DMS53 (cell line): ENCODE results near the gene DDRGK1.

Experiments used
- DNase-seq: peaks from one replicate; lab custom pipeline; 2025; lab: John Stamatoyannopoulos, UW

The DDRGK1 gene

DNA sequence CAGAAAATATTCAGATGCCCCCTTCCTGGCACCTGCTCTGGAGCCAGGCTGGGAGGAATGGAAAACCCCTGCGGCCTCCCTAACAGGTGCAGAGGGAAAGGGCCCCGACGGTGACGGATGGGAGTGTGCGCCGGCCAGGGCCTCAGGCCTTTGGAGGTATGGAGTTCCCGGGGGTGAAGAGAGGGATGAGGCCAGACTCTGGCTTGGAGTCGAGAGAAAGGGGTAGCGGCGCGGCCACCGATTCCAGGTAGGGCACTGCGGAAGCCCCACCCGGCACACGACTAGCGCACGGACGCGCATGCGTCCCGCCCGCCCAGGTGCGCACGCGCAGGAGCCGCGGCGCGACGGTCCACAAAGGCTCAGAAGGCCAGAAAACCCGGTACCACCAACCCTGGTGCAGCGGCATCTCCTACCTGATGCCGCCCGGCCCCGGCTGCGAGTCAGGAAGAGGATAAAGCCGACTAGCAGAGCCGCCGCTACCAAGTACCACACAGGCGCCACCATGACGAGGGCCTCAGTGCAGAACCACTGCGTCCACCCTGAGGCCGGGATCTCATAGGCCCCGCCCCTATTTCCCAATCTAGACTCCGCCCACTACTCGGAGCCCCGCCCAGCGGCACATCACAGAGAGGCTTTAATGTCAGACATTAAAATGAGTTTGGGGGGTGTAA, at the start of gene DDRGK1:
Gene DDRGK1, minus strand, starts transcription at position 559 of the 671 bp plus-strand sequence. Its CDS starts 55 bp downstream, at position 504.
- DNase-seq = peak; percentile 95

DNA sequence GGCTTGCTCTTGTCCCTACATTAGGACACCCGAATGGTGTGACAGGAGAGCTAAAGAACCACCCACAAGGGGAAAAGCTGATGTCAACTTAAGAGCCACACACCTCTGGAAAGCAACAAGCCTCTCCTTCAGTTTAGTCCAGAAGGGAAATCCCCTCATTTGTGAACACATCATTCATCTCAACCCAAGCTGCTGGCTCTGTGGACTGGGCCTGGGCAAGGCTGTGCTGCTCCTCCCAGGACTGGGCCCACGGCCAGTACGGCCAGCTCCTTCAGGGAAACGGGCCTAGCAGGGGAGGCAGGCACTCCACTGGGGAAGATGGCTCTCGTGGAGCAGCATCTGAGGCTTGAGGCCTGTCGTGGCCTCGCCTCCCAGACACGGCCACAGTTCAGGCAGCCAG, 47.3 kb upstream of the DDRGK1 start:
- no peak for DNase-seq

DNA sequence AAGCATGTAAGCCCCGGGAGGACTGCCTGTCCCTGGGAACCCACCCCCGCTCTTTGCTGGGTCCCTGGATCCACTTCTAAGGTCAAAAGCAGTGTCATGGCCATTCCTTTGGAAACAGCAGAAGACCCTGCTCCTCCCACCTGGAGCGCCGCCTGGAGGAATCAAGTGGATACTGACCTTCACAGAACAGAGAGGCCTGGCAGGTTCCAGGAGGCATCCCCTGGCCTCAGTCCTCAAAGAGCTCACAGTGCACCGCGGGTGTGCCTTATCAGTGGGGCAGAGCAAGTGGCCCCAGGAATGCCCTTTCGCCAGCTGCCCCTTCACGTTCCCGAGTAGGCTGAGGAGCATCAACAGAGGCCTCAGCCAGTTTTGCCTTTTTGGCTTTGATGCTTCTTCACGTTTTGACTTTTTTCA, 45.6 kb upstream of the DDRGK1 start:
- DNase-seq = peak; percentile 86

DNA sequence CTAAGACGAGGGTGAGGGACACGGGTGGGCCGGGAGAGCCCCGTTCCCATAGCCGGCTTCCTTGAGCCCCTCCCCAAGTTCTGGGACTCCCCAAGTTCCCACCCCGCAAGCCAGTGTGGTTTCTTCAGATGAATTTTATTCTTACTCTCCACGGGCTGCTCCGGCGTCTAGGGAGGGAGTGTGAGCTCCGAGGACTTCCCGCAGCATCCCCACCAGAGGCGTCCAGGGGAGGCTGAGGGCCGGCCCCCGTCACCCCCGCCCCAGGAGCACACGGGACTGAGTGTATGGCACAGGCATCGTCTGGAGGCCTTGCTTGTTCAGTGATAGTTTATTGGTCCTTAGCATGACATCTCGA, 44.5 kb upstream of the DDRGK1 start:
- DNase-seq = peak; percentile 52

DNA sequence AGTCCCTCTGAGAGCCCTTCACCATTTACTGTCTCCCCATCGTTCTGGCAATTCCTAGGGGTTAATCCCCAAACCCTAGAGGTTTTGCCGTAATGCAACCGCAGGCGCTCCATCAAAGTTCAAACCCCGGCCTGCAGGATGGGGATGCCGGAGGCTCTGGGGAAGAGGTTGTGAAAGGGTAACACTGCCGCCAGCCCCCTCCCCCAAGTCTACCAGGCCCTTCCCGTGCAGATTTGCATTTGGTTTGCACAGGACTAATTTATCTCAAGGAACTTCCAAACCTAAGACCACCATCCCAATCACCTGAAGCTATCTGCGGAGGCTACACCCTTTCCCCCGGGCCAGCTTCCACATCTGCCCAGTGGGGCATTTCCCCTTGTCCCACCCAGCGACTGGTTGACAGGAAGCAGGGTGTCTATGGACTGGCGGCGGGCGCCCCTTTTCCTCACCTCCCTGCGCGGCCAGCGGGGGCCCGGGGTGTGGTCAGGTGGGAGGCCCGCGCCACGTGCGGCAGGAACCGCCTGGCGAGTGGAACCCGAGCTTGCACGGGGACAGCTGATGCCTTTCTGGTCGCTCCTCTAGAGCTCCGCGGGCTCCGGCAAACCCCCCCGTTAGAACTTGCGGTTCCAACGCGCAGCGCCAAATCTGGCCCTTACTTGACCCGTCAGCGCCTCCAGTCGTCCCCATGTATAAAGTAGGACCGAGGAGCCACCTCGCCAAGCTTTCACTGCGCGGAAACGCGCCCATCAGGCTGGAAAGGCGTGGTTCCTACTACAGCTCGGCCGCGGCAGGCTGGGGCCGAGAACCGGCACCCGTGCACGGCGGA, 43.9 kb upstream of the DDRGK1 start:
- DNase-seq = peak; percentile 83

DNA sequence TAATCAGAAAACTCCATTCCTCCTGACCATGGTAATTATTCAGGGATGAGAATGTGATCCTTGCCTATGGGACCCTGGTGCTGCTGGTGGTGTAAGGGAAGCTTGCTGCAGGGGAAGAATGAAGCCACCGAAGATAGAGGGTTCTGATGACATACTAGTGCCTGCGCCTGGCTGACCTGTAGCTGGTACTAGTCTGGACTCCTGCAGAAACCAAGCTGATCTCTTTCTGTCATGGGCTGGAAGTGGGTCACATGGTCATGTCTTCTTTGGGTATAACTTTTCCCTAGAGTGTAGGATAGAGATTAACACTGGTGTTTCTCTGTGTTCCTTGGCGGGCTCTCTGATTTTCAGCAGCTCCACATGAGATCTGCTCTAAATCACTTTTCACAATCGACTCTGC, 43.2 kb upstream of the DDRGK1 start:
- peak; percentile 31 for DNase-seq

DNA sequence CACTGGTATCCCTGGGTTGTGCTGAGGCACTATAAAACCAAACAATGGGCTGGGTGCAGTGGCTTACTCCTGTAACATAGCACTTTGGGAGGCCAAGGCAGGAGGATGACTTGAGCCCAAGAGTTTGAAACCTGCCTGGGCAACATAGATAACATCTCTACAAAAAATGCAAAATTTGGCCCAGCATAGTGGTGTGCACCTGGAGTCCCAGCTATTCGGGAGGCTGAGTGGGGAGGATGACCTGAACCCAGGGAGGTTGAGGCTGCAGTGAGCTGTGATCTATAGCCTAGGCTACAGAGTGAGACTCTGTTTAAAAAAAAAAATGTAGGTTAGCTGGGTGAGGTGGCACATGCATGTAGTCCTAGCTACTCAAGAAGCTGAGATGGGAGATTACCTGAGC, 42.2 kb upstream of the DDRGK1 start:
- no peak for DNase-seq

DNA sequence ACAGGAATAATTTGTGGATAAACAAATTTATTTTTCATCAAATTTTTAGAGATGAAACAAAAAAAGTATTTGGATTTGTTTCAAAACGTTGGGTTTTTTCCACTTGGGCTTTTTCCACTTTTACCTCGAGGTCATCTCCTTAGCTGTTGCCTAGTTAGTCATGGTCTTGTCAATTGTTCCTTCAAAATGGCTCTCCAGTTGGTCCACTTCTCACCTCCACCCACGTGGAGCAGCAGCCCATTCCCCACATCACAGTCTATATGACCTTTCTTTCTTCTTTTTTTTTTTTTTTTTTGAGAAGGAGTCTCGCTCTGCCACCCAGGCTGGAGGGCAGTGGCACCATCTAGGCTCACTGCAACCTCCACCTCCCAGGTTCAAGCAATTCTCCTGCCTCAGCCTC, 41.2 kb upstream of the DDRGK1 start:
- DNase-seq = no peak

DNA sequence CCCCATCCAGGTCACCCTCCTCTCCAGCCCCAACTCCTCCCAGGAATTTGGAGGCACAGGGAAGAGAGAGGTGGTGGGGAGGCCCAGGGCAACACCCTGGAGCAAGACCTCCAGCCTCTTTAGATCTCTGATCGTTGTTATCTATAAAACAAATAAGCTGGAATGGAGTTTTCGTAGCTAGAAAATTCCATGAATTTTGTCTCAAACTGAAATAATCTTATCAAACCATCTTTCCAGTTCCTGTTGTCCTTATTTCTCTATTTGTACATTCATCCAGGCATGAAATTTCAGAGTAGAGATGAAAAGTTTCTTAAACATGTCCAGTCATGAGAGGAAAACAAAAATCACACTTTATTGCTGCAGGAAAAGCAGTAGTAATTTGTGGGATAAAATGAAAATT, 40.7 kb upstream of the DDRGK1 start:
- DNase-seq = no peak

DNA sequence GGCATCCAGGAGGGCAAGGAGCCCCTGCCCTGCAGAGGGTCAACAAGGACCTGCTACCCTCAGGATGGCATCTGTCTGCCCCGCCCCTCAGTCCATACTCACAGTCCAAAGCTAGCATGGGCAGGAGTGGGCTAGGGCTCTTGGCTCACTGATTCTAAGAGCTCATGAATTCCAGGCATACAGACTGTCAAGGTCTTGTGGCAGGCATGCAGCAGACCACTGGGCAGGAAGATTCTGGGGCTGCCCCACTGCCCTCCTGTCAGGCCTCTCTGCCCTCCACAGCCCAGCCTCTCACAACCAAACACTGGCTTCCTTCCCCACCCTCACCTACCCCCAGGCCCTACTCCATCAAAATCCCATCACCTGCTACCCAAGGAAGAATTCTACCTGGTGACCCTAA, 40.1 kb upstream of the DDRGK1 start:
- DNase-seq = no peak

DNA sequence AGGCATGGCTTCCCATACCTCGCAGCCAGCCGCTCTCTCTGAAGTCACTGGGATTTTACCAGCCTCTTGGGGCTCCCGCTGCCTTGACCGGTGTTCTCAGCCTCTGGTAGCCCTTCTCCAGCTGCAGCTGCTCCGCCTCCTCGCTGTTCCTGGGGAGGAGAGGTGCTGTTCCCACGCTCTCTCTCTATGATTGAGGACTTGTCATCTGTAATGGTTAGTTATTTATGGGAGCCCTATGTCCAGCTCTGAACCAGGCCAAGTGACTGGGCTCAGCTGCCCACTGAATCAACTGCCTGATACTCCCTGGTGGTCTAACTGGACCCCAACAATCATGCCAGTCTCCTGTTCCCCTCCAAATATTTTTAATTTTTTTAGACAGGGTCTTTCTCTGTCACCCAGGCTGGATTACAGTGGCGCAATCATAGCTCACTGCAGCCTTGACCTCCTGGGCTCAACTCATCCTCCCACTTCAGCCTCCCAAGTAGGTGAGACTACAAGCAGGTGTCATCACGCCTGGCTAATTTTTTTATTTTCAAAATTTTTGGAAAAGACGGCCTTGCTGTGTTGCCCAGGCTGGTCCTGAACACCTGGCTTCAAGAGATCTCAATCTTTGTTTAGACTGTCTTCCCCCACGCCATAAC, 39.4 kb upstream of the DDRGK1 start:
- no peak for DNase-seq

DNA sequence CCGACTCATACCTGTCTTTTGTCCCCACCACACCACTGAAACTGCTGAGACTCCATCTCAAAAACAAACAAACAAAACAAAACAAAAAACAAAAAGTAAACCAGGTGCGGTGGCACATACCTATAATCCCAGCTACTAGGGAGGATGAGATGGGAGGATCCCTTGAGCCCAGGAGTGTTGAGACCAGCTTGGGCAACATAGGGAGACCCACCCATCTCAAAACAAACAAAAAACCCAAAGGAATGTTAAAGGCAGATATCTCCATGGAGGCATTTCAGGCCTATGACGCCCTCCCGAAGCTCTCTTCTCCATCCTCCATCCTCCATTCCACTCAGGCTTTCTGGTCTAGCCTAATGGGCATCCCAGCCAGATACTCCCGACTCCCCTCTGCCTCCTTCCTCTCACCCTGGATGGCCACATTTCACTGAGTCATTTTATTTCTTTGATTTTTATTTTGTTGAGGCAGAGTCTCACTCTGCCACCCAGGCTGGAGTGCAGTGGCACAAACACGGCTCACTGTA, 37.8 kb upstream of the DDRGK1 start:
- DNase-seq = no peak

DNA sequence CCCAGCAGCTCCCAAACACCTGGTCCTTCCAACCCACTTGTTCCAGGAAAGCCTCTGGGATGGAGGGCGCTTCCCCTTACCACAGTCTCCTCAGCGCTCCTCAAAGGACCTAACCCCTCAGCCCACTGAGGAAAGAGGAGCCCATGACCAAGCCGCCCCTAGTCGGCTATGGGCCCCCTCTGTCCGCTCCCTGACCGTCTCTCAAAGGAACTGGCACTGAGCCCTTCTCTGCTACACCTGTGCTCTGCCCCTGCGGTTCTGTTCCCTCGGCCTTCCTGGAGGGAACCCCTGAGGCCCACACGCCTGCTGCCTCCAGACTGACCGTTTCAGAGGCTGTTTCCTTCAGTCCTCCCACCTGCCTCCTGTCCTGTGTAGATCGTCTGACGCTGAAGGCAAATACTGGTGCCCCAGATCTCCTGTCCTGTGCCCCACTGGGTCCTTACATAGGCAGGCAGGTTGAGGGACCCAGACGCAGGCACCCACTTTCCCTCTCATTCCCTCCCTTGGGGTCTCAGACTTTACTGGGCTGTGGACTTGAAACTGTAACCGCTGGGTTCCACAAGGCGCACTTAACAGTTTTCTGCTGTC, 36.4 kb upstream of the DDRGK1 start:
- no peak for DNase-seq

DNA sequence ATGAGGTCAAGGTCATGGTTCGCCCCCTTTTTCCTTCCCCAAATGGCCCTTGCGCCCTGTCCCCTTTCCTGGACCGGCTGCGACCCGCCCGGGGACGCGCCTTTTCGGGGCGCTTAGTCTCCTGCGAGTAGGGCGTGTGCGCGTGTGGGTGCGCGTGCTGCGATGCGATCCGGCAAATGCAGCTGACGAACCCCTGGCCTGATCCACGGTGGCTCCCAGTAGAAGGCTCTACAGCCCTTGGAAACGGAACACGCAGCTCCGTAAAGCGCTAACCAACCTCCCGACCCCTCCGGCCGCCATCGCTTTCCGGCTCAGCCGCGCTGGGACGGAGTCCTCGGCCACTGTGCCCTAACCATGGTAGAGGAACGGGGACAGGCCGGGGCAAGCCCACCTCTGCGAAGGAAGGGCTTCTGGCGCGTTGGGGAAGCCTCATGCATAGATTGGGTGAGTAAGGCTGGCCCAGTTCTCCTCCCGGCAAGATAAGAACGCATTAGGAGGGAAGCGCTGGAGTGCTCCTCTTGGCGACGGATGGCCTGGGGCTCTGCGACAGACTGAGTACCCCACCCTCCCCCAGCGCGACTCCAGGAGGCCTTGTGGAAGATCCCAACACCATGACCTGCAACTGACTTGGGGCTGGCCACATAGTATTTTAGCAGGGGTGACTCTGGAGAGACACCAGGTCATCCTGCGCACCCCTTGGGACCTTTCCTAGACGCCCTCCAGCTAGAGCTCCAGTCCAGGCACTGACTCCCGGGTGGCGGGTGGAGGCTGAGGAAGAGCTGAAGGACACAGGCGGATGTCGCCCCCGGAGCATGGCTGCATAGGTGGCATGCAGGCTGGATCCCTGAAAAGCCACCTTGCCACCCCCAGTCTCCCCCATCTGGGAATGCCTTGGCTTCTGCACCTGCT, 35.6 kb upstream of the DDRGK1 start:
- DNase-seq = peak; percentile 69

DNA sequence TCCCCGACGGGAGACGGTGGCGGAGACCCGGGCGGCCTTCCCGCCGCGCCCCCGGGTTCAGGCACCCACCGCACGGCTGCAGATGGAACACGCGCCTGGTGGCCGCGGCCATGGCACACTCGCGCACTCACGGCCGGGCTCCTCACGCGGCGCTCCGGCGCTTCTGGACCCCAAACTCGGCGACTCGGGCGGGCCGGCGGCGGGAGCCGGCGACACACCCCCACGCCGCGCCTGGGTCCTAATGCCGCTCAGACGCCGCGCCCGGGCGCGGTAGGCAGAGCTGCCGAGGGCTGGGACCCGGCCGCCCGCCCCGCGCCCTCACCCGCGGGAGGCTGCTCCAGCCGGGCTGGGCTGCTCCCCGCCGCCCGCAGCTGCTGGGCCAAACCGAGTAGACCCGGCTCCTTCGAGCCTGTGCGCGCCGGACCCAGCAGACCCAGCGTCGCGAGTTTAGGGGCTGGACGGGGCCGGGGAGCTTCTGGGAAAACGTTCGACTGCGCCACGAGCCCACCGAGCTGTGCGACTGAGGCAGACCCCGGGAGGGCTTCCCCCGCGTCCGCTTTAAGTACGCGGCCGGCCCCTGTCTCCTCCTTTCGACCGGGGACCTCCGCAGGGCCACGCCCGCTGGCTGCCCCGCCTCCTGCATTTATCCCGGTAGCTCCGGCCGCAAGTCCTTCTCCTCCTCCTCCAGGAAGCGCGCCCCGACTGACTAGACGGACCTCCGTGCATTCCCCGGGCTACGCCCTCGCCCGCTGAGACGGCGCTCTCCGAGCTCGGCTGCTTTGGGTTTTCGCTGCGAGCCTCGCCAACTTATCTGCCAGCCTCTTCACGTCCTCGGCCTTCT, 34.8 kb upstream of the DDRGK1 start, which contains the start of gene SLC4A11:
Gene SLC4A11, minus strand, starts transcription at position 165 of the 841 bp plus-strand sequence. Its CDS starts 53 bp downstream, at position 112.
- peak; percentile 91 for DNase-seq

DNA sequence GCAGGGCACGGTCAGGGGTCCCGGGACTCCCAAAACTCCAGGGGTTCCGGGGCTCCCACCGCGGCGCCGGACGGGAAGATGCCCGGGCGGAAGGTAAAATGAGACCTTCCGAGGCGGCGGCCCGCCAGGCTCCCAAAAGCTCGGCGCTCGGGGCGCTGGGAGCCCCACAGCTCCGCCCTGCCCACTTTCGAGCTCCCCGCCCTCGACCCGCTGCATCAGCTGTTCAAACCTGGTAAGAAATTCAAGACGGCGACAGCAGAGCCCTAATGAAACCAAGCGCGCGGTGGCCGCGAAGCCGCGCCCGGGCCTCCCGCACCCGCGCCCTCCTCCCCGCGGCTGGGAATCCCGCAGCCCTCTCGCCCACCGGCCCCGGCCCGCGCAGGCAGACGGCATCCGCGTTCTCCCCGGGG, 34.1 kb upstream of the DDRGK1 start:
- DNase-seq = peak; percentile 76

DNA sequence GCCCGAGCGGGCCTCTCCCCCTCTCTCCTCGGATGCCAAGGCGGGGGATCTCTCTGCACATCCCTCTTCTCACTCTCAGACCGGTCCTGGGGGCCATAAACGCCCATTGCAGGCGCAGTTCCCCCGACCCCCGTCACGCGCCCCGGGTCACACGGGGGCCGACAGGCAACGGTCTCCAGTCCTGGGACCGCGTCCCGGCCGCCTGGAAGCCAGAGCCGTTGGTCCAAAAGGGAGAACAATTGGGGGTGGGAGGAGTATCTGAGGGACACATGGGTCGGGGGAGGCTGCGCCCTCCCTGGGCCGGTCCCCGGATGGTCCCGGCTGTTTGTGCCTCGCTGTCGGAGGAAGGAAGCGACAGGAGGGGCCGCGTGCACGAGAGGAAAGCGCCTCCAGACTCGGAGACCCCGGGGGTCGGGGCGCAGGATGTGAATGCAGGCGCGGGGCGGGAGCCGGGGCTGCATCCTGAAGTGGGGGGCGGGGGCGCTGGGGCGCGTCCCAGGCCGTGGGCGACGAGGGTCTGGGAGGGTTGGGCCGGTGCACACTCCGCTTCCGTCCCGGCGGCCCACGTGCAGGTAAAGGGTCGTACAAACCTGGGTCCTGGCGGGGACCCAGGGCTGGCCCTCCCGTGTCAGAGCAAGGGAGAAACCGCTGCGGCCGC, 33.6 kb upstream of the DDRGK1 start:
- peak; percentile 61 for DNase-seq

DNA sequence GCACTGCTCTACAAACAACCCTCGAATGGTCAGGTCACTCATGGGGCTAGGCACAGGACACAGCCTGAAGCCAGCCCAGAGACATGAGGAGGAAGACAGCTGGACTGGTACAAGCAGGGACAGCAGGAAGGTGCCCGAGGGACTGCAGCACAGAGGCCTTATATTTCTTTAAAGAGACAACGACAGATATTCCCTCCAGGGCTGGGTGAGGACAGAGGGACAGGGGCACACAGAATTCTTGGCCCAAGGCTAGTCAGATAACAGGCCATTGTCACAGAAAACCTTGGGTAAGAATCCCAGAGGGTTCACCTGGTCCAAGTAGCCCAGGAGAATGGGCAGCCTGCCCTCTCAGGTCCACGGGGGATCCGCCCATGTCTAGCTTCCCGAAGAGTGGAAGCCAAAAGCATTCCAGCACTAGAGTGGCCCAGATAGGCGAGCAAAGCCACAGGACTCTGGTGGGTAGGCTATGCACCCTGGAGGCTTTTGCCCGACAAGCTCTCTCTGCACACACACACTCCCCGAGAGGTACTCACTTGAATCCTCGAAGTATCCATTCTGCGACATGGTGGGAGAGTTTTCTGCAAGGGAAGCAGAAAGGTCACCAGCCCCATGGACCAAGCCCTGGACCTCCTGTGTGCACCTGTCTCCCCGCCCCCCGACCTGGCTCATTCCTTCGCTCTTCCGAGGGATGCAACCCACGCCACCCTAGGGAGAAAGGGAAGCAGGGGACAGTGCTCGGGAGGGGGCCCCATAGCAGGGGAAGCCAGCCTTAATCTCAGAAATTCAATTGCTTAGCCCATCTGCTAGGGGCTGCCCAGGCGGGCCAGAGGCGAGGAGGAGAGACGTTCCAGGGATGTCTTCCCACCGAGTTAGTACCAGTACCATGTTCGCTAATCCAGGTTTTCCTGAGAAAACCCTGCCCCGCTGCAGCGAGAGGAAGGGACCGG, 32.8 kb upstream of the DDRGK1 start:
- DNase-seq = peak; percentile 49
